ENCODE measurements around the gene GSTT2B.

DNA sequence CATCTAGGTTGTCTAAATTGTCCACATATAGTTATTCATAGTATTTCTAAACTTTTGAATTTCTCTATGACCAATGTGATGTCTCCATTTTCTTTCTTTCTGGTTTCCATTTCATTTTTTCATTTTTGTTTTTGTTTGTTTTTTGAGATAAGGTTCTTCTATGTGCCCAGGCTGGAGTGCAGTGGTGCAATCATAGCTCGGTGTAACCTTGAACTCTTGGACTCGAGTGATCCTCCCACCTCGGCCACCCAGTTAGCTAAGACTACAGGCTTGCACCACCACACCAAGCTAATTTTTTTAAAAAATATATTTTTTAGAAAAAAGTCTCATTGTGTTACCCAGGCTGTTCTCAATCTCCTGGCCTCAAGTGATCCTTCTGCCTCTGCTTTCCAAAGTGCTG is 36.1 kb upstream of the GSTT2B start:
- TF ChIP-seq, protein P1, sequence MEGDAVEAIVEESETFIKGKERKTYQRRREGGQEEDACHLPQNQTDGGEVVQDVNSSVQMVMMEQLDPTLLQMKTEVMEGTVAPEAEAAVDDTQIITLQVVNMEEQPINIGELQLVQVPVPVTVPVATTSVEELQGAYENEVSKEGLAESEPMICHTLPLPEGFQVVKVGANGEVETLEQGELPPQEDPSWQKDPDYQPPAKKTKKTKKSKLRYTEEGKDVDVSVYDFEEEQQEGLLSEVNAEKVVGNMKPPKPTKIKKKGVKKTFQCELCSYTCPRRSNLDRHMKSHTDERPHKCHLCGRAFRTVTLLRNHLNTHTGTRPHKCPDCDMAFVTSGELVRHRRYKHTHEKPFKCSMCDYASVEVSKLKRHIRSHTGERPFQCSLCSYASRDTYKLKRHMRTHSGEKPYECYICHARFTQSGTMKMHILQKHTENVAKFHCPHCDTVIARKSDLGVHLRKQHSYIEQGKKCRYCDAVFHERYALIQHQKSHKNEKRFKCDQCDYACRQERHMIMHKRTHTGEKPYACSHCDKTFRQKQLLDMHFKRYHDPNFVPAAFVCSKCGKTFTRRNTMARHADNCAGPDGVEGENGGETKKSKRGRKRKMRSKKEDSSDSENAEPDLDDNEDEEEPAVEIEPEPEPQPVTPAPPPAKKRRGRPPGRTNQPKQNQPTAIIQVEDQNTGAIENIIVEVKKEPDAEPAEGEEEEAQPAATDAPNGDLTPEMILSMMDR (IDR thresholded peaks at IDR 0.05) = no peak
- TF ChIP-seq POLR2A (IDR thresholded peaks at IDR 0.05) = no peak
